Measurements from ENCODE around the gene SRGAP1.
A peak's percentile ranks its signal among the peaks of the same experiment; 100 is the strongest.

Gene SRGAP1

GRCh38 chr12:64036414-64036813 is 191.9 kb downstream of the SRGAP1 start:
- TF ChIP-seq GATA3 (IDR thresholded peaks at IDR 0.05; ENCODE audit: low read depth, low read length) (no peak), GATA2 (IDR thresholded peaks at IDR 0.05; ENCODE audit: low read depth, low read length) (no peak)

DNA sequence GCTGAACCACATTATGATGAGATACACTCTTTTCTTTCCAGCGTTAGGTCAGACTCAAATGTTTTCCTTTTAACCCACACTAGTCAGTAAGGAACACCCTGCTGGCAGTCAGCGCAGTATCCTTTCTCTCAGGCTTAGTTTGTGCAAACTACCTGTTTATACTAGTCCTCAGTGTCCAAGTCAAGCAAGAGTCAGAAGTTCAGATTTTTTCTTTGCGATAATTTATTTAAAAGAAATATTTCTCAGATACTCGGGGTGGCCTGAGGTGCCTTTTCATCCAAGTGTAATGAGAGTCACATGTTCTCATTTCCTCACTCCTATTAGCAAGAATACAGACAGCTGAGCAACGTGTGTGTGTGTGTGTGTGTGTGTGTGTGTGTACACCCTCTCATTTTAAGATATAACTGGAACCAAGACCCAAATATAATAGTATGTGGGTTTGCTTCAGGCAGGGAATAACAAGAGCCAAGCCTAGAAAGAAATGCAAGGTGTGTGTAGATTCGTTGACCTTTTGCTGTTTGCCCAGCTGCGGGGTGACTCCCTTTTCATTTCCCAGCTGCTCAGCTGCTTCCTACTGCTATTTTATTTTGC is 194.9 kb downstream of the SRGAP1 start:
- TF ChIP-seq GATA2 (IDR thresholded peaks at IDR 0.05; ENCODE audit: low read depth, low read length) = no peak
- no peak for TF ChIP-seq GATA3 (IDR thresholded peaks at IDR 0.05; ENCODE audit: low read depth, low read length)

- TF ChIP-seq GATA2 (IDR thresholded peaks at IDR 0.05; ENCODE audit: low read depth, low read length) (no peak), GATA3 (IDR thresholded peaks at IDR 0.05; ENCODE audit: low read depth, low read length) (no peak)
These were observed 198.4 kb downstream of the SRGAP1 start for GRCh38 chr12:64042911-64043310.

GRCh38 chr12:64044191-64044590 is 199.7 kb downstream of the SRGAP1 start:
- TF ChIP-seq GATA3 (IDR thresholded peaks at IDR 0.05; ENCODE audit: low read depth, low read length) (no peak), GATA2 (IDR thresholded peaks at IDR 0.05; ENCODE audit: low read depth, low read length) (no peak)

GRCh38 chr12:64051057-64051456 is 206.6 kb downstream of the SRGAP1 start:
- no peak for TF ChIP-seq GATA2 (IDR thresholded peaks at IDR 0.05; ENCODE audit: low read depth, low read length)
- no peak for TF ChIP-seq GATA3 (IDR thresholded peaks at IDR 0.05; ENCODE audit: low read depth, low read length)

DNA sequence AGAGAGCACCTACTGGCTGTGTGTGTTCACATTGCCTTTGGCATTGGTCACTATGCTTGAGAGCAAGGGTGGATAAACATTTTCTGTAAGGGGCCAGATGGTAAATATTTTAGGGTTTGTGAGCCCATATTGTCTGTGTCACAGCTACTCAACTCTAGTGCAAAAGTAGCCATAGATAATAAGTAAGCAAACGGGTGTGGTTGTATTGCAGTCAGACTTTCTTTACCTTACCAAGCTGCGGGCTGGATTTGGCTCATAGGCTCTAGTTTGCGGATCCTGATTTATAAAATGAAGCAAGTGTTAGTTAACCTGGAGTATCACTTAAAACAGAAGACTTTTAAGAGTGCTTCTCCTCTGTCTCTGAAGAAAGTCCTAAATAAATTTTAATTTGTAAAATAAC is 208.6 kb downstream of the SRGAP1 start:
- no peak for TF ChIP-seq GATA2 (IDR thresholded peaks at IDR 0.05; ENCODE audit: low read depth, low read length)
- no peak for TF ChIP-seq GATA3 (IDR thresholded peaks at IDR 0.05; ENCODE audit: low read depth, low read length)

DNA sequence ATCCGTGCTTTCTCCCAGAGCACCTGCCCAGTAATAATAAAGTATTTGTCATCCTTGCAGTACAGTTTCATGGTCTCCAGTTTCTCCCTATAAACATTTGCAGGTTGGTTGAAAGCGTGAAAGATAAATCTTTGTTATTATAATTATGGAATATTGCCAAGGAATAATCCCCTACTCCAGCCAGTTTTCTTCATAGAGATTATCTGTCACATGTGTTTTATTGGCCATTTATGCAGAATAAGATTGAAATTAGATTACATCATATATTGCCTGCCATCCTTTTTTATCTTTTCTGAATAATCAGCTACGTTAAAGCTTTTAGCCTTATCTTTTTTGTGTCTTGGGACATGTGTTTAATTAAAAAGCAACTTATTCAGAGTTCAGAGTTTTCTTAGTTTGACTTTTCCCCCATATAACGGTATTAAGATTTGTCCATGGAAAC is 209.6 kb downstream of the SRGAP1 start:
- TF ChIP-seq GATA3 (IDR thresholded peaks at IDR 0.05; ENCODE audit: low read depth, low read length) (peak; percentile 86), GATA2 (IDR thresholded peaks at IDR 0.05; ENCODE audit: low read depth, low read length) (no peak)

GRCh38 chr12:64056741-64057140 is 212.2 kb downstream of the SRGAP1 start:
- TF ChIP-seq GATA2 (IDR thresholded peaks at IDR 0.05; ENCODE audit: low read depth, low read length) (peak; percentile 75), GATA3 (IDR thresholded peaks at IDR 0.05; ENCODE audit: low read depth, low read length) (peak; percentile 61)

DNA sequence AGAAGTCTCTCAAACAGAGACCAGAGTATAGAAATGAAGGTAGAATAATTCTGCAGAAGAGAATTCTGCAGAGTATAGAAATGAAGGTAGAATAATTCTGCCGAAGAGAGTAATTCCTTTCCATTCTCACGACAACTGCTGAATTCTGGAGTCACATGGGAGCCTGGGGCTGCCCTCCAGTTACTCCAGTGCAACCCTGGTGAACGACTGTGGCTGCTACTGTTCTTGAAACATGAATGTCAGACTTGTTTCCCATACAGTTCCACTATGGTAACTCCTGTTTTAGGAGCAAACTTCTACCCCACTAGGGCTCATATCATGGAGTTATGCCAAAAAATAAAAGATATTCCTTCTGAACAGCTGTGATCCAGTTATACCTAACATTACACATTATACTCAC is 213.2 kb downstream of the SRGAP1 start:
- TF ChIP-seq GATA2 (IDR thresholded peaks at IDR 0.05; ENCODE audit: low read depth, low read length) (no peak), GATA3 (IDR thresholded peaks at IDR 0.05; ENCODE audit: low read depth, low read length) (no peak)

DNA sequence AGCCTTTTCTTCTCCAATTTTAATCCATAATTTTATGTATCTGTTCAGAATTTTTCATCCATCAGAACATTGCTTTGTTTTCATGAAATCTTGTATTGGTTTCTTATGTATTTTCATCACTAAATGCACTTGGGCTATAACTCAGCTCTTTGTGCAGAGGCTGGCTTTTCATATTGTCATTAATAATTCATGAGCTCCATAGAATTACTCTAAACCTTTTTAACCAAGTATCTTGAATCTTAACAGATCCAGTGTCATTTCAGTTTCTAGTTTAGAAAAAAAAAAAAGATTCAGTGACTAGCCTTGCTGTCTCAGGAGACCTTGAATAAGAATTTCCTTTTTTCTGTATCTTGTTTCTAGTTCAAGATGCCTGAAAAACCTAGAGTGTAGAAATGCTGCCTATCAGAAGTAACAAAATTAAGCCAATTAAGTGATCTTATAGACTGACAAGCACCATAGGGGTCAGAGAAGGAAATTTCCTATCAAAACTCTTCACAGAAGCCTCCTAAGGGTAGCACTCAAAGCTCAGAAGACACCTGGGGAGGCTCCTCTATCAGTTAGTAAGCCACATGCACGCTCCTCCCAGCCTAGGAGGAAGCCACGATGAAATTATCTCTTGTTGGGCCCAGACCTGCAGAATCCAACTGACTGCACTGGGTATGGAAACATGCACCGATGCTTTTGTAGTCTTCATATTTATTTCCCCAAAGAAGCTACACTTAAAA is 214.2 kb downstream of the SRGAP1 start:
- TF ChIP-seq GATA2 (IDR thresholded peaks at IDR 0.05; ENCODE audit: low read depth, low read length) = no peak
- TF ChIP-seq GATA3 (IDR thresholded peaks at IDR 0.05; ENCODE audit: low read depth, low read length) = no peak

DNA sequence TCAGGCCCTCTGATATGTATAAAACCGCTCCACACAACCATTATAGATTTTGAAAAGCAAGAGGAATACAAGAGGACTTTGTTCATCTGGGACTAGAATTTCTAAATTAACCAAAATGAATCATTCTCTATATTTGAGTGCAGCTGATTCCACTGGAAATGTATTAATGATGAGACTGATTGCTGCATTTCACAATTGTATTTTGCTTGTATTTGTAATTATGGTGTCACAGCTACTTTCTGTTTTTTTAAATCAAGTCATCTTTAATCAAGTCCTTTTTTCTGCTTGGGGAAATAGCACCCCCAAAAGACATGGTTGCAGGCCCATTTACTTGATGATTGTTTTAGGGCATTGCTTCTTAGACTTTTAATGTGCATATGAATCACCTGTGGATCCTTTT is 215.2 kb downstream of the SRGAP1 start:
- no peak for TF ChIP-seq GATA3 (IDR thresholded peaks at IDR 0.05; ENCODE audit: low read depth, low read length)
- no peak for TF ChIP-seq GATA2 (IDR thresholded peaks at IDR 0.05; ENCODE audit: low read depth, low read length)

DNA sequence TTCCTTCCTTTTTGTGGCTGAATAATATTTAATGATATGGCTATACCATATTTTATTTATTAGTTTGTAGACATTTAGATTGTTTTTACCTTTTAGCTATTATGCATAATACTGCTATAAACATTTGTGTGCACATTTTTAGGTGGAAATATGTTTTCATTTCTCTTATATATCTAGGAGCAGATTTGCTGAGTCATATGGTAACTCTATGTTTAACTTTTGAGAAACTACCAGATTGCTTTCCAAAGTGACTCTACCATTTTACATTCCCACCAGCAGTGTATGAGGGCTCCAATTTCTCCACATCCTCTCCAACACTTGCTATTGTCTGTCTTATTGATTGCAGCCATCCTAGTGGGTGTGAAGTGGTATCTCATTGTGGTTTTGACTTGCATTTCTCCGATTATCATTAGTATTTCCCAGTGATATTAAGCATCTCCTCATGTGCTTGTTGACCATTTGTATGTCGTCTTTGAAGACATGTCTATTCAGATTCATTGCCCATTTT is 217.4 kb downstream of the SRGAP1 start:
- no peak for TF ChIP-seq GATA3 (IDR thresholded peaks at IDR 0.05; ENCODE audit: low read depth, low read length)
- TF ChIP-seq GATA2 (IDR thresholded peaks at IDR 0.05; ENCODE audit: low read depth, low read length) = no peak

- no peak for TF ChIP-seq GATA3 (IDR thresholded peaks at IDR 0.05; ENCODE audit: low read depth, low read length)
- TF ChIP-seq GATA2 (IDR thresholded peaks at IDR 0.05; ENCODE audit: low read depth, low read length) = no peak
These were observed 218.6 kb downstream of the SRGAP1 start for GRCh38 chr12:64063121-64063520.

GRCh38 chr12:64064240-64064639 is 219.7 kb downstream of the SRGAP1 start:
- TF ChIP-seq GATA2 (IDR thresholded peaks at IDR 0.05; ENCODE audit: low read depth, low read length) (no peak), GATA3 (IDR thresholded peaks at IDR 0.05; ENCODE audit: low read depth, low read length) (no peak)

DNA sequence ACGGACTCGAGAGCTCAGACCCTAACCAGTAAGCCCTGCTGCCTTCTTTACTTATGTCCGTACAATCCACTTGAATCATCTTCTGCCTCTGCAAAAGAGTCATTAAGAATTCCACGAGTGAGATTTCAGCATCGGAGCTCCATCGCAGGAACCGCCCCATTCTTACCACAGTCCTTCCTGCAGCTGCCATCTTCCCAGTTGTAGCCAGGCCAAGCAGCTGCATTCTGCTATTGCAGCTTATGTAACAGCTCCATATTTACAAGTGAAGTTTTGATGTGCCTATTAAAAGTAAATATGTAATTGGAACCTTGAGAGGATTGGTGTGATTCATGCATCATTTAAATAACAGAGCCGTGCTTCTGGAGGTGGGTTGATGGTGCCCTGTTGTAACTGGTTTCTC is 220.2 kb downstream of the SRGAP1 start:
- TF ChIP-seq GATA3 (IDR thresholded peaks at IDR 0.05; ENCODE audit: low read depth, low read length) = no peak
- TF ChIP-seq GATA2 (IDR thresholded peaks at IDR 0.05; ENCODE audit: low read depth, low read length) = no peak

Measured in SH-SY5Y (cell line).